GM21723 (cell line): ENCODE results near the gene RPL10.
"Not testable (repeated sequence)": the region's sequence is repeated elsewhere in the genome, so short reads cannot be mapped to it uniquely, and the experiment has no call there.

Source experiments
- ATAC-seq: cut with Tn5 transposase; IDR thresholded peaks from one replicate; pipeline ENCODE4 v1.9.1; 2021; ENCODE audit warnings: mild to moderate bottlenecking, moderate library complexity; ENCODE audit not compliant: unreplicated experiment

Gene RPL10

DNA sequence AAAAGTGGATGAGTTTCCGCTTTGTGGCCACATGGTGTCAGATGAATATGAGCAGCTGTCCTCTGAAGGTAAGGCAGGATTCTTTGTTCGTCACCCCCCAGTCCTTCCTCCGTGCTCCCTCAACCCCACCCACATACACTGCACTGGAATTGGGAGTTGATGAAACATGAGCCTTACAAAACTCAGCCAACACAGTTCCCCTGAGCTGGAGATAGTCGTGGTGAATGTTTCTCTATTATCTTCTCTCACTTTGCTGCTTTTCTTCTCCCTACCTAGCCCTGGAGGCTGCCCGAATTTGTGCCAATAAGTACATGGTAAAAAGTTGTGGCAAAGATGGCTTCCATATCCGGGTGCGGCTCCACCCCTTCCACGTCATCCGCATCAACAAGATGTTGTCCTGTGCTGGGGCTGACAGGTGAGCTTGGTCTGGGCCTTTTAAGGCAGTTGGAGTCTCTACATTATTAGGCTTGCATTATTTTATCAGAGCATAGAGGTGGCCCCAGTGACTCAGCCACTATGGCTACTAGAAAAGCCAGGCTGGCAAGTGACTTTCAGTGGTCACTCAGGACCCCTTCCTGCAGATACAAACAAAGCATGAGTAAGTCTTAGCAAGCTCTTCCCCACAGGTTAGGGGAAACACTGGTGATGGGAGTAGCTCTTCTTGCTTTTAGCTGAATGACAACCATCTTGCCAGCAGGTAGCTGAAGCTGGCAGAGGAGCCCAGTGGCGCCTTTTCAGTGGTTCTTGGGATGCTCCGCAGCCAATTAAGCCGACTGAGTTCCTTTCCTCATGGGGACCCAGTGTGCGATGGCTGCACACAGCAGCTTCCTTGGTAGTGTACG is 1.6 kb downstream of the RPL10 start:
- no peak for ATAC-seq

DNA sequence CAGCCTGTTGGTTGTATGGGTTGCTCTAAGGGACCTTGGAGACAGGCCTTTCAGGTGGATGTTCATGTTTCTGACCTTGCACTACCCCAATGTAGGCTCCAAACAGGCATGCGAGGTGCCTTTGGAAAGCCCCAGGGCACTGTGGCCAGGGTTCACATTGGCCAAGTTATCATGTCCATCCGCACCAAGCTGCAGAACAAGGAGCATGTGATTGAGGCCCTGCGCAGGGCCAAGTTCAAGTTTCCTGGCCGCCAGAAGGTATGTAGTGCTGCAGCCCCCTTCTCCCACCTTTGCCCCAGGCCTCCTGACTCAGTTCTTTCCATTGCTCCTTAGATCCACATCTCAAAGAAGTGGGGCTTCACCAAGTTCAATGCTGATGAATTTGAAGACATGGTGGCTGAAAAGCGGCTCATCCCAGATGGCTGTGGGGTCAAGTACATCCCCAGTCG is 2.2 kb downstream of the RPL10 start:
- not testable (repeated sequence) for ATAC-seq

- ATAC-seq = no peak
Measured at GRCh38 chrX:154401045-154401799, 3.0 kb downstream of the RPL10 start.

DNA sequence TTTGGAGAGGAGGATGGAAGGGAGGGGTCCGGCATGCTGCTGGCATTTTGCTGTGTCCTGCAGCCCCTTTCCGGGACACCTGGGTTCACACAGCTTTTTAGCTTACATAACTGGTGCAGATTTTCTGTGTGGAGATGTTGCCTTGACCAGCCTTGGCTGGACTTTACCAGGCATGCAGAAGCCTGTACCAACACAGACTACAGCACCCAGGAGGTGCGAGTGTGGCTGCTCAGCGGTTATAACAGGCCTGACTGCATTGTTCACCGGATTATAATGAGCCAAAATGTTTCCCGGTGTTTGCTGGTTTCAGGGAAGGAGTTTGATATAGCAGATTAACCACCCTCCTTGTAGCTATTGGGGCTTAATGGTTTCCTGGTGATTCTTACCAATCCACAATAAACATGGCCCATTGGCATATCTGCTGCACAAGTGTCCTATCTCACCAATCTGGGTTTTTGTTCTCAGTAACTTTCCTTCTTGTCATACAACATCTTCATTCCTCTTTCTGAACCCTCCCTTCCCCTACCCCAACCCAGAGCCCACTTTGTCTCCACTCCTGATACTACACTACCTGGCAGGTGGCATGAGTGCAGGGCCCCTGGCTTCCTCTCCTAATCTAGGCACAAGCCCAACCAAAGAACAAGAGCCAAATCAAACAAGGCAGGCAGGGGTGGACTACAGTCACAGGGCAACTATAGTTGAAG is 3.9 kb downstream of the RPL10 start:
- no peak for ATAC-seq

GRCh38 chrX:154402622-154403127 is 4.5 kb downstream of the RPL10 start:
- no peak for ATAC-seq

DNA sequence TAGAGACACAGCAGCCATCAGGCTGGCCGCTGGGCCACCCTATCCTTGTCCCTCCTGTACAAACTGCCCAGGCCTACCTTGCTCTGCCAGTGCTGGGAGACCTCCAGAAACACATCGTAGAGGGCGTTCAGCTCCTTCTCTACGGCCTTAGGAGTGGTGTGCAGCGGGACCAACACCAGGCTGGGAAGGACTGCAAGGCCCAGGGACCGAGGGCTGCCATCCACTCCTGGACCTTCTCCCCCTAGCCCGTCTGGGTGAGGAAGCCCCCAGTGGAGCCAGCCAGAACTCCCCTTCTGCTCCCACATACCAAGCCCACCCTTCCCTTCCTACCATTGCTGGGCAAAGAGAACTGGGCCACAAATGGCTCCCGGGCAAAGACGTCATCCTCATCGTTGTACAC is 5.0 kb downstream of the RPL10 start:
- ATAC-seq = no peak

GRCh38 chrX:154403858-154404257 is 5.7 kb downstream of the RPL10 start:
- no peak for ATAC-seq

- no peak for ATAC-seq
Measured at GRCh38 chrX:154404625-154405192, 6.5 kb downstream of the RPL10 start.

- peak; percentile 5 for ATAC-seq
Measured at GRCh38 chrX:154408659-154409221, 10.6 kb downstream of the RPL10 start.

GRCh38 chrX:154409222-154409871 is 11.2 kb downstream of the RPL10 start, which contains the start of gene DNASE1L1:
TSS of gene DNASE1L1 (minus strand) at chrX:154409254. CDS start at chrX:154405568, 3,686 bp downstream.
- ATAC-seq = peak; percentile 55

DNA sequence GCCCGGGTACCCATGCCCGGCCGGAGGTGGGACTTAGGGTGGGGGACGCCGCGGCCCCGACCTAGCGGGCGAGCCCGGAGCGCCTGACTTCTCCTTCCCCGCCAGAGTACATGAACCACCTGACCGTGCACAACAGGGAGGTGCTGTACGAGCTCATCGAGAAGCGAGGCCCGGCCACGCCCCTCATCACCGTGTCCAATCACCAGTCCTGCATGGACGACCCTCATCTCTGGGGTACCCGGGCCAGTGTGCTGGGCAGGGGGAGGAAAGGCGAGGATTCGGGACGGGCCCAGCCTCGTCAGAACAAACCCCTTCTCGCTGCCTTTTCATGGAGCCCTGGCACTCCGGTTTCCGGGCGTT is 13.8 kb downstream of the RPL10 start:
- peak; percentile 61 for ATAC-seq

- ATAC-seq = no peak
Measured at GRCh38 chrX:154412468-154412867, 14.3 kb downstream of the RPL10 start.

DNA sequence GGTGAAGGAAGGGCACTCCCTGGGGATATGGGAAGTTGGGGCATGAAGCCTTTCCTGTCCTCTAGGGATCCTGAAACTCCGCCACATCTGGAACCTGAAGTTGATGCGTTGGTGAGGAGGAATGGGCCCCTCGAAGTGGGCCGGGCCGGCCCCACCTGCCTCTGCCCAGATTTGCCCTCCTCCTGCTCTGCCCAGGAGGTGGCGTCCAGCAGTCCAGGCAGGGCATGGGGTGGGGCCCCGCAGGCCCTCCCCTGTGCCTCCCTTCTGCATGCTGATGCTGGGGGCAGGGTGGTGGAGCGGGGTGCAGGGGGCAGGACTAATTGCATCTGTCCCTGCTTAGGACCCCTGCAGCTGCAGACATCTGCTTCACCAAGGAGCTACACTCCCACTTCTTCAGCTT is 15.0 kb downstream of the RPL10 start:
- no peak for ATAC-seq

DNA sequence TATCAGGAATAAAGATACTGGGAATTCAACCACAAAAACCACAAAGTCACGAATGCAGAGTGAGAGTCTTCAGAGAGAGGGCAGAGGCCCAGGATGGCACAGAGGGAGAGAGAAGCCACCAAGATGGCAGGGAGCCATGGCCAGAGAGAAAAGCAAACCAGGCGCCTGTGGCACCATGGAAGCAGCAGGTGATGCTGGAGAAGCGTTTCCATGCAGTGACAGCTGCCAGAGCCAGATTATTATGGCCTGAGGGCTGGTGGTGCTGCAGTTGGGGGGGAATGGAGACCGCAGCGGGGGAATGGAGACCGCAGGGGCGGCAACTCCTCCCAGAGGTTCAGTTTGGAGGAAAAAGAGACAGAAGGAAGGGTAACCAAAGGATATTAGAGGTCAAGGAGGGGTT is 19.0 kb downstream of the RPL10 start:
- no peak for ATAC-seq

DNA sequence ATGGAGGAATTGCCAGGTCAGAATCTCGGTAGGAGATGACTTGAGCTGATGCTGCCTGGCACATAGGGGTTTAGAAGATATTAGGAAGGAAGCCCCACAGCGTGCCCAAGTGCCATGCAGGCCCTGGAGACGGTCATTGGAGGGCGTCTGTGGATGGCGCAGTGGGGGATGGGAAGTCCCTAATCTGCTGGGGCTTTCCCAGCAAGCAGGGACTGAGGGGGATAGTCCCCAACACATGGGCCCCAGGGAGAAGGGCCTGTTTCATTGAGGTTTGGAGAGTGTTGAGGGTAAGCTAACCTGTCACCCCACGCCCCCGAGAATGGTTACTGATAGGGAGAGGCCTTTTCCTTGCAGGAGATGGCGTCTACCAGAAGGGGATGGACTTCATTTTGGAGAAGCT is 21.0 kb downstream of the RPL10 start:
- no peak for ATAC-seq

- no peak for ATAC-seq
Measured at GRCh38 chrX:154419688-154420401, 21.7 kb downstream of the RPL10 start.

DNA sequence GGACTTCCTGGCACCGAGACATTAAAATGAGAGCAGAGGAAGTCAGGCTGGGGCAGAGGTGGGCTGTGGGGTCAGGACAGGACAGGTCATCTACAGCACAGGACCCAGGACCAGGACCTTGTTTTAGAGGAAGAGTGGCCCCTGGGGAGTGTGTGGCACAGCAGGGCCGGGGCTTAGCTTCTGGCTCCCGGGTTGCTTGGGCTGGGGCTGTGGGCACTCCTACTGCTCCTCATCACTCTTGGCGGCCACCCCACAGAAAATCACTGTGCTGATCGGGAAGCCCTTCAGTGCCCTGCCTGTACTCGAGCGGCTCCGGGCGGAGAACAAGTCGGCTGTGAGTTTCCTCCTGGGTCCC is 22.2 kb downstream of the RPL10 start:
- no peak for ATAC-seq

DNA sequence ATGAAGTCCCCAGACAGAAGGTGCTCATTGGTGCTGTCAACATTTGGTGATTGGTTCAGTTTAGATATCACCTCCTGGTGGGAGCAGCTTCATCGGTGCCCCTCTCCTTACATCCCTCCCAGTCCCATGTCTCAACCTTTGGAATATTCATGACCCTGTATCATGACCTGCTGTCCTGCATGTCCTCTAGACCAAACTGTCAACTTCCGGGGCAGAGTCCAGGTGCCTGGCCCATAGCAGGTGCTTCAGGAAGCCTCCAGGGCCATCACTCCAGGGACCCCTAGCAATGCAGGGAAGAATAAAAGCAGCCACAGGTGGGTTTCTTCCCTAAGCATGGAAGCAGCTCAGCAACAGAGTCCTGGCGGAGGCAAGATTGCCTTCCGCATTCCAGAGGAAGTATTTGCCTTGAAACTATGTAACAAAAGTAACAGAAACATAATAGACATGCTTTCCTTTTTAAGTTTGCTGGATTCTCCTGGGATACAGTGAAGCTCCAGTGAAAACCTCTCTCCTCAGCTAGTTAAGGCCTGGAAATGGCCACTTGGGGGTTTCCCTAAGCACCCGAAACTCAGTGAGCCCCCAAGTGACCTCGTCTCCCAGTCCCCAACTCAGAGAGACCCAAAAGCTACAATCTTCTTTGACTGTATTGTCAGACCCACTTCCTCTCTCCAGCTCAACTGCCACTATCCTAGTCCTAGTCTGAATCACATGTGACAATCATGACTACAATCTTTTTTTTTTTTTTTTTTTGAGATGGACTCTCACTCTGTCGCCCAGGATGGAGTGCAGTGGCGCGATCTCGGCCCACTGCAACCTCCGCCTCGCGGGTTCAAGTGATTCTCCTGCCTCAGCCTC is 29.0 kb downstream of the RPL10 start:
- no peak for ATAC-seq
